Fibroblast of mammary gland (primary cell): ENCODE results near the gene PTPA.
A peak's percentile ranks its signal among the peaks of the same experiment; 100 is the strongest.

Experiments
- DNase-seq: peaks from one replicate; pipeline ENCODE4 v3.0.0-alpha.2; 2010; ENCODE audit warnings: low read depth
- H3K4me3 ChIP-seq: 2 replicates; pipeline ENCODE4 v1.5.1; 2011; ENCODE audit warnings: low read depth, mild to moderate bottlenecking, low read length, moderate library complexity; ENCODE audit not compliant: control insufficient read depth
- TF ChIP-seq, protein P1 (sequence below): conservative IDR thresholded peaks from 2 replicates; pipeline ENCODE4 v1.5.1; 2011; ENCODE audit warnings: low read depth, low read length, inconsistent platforms; ENCODE audit not compliant: control insufficient read depth, insufficient read depth

The PTPA gene

DNA sequence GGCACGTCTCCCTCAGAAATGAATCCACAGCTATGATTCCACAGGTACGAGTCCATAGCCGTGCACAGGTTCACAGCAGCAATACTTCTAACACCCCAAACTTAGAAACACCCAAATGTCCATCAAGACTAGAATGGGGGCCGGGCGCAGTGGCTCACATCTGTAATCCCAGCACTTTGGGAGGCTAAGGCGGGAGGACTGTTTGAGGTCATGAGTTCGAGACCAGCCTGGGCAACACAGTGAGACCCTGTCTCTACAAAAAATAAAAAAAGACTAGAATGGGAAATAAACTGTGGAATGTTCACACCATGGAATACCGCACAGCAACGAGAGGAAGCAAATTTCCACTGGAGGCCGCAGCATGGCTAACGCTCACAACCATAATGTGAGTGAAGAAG lies 34.6 kb upstream of the PTPA start:
- TF ChIP-seq, protein P1, sequence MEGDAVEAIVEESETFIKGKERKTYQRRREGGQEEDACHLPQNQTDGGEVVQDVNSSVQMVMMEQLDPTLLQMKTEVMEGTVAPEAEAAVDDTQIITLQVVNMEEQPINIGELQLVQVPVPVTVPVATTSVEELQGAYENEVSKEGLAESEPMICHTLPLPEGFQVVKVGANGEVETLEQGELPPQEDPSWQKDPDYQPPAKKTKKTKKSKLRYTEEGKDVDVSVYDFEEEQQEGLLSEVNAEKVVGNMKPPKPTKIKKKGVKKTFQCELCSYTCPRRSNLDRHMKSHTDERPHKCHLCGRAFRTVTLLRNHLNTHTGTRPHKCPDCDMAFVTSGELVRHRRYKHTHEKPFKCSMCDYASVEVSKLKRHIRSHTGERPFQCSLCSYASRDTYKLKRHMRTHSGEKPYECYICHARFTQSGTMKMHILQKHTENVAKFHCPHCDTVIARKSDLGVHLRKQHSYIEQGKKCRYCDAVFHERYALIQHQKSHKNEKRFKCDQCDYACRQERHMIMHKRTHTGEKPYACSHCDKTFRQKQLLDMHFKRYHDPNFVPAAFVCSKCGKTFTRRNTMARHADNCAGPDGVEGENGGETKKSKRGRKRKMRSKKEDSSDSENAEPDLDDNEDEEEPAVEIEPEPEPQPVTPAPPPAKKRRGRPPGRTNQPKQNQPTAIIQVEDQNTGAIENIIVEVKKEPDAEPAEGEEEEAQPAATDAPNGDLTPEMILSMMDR: no peak
- H3K4me3 ChIP-seq: no peak overlapping the region
- DNase-seq: no peak

DNA sequence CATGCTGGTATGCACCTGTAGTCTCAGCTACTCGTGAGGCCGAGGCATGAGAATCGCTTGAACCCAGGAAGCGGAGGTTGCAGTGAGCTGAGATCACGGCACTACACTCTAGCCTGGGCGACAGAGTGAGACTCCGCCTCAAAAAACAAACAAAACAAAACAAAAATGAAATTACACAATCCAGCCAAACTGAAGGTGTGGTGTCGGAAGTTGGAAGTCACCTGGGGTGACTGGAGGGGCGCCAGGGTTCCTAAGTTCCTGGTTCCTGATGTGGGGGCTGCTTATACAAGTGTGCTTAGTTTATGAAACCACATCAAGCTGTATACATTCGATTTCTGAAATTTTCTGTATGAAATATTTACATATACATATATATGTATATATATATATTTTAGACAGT lies 34.0 kb upstream of the PTPA start:
- DNase-seq: no peak
- TF ChIP-seq, protein P1: no peak
- no peak overlapping the region for H3K4me3 ChIP-seq

DNA sequence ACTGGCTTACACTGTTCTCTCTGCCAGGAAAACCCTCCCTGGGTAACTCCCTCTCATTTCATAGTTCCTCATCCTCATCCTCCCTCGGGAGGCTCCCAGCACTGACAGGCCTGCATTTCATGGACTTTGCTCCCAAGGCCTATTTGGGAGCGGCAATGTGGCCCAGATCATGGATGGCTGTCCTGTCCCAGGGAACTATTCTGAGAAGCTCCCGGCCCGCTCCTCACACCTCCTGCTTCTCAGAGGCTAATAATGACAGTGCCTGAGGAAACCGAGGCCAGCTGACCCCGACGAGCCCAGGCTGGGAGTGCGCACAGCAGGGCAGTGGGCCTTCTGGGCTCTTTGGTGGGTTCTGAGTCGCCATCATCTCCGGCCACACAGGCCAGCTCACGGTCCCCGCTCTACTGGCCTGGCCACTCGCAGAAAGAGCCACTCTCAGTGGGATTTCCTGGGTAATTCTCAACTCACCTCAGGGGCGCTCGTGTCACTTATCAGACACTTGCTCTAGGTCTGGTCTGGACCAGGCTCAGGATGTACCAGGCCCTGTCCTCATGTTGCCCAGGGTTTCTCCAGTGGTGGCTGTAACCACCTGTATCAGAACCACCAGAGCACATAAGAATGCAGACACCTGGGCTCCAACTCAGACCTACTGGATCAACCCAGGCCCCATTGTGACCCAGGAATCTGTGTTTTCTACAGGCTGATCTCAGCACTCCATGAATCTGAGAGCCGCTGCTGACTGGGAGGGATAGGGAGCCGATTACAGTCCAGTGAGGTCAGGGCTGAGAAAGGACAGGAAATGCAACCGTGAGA lies 32.3 kb upstream of the PTPA start:
- DNase-seq: no peak
- TF ChIP-seq, protein P1: no peak
- no peak overlapping the region for H3K4me3 ChIP-seq

DNA sequence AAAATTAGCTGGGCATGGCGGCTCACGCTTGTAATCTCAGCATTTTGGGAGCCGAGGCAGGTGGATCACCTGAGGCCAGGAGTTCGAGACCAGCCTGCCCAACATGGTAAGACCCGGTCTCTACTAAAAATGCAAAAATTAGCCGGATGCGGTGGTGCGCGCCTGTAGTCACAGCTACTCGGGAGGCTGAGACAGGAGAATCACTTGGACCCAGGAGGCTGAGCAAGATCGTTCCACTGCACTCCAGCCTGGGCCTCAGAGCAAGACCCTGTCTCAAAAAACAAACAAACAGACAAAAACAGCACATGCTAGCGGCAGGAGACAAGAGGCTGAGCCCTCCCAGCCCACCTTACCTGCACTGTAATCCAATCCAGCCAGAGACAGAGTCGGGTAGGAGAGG lies 31.4 kb upstream of the PTPA start:
- TF ChIP-seq, protein P1: no peak
- no peak for DNase-seq
- H3K4me3 ChIP-seq: no peak overlapping the region

DNA sequence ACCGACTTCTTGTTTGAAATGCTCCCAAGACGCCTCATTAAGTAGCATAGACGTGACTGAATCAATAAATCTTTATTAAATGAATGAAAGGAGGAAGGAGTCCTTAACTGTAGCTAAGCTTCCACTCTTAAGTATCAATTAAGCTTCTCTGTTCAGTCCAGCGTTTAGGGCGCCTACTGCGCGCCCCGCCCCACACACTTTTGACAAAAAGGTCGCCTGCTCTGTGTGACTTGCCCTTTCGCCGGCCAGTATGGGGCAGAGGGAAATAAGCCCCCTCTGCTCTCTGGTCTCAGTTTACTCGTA lies 31.0 kb upstream of the PTPA start:
- peak overlapping the region; percentile 85 for H3K4me3 ChIP-seq
- TF ChIP-seq, protein P1: no peak
- DNase-seq: no peak

DNA sequence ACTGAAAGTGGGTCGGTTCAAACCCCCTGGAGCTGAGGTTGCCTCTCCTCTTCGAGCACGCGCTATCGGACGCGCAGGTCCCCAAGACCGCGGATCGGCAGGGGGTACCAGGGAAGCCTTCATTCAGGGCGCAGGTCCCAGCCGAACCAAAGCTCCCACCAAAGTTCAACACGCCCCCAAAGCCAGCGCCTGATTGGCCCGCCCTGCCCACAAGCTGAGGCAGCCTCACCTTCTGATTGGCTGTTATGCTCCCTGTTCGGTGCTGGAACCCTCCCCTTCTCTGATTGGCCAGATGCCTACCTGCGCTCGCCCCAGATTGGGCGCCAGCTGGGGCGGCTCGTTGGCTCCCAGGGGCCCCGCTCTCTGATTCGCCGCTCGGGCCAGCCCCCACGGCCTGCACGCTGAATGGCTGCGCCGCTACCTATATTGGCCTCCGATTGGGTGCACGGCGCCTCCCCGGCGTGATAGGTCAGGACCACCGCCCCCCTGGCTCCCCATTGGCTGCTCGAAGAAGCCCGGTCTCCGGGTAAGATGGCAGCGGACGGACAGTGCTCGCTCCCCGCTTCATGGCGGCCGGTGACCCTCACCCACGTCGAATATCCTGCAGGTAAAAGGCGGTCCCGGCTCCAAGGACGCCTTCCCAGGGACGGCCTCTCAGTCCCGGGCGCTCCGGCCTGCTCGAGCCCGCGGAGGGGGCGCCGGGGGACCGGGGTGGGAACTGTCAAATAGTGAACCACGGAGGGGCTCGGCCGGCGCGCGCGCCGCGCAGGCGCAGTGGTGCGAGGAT lies 30.4 kb upstream of the PTPA start, which contains the start of gene DOLPP1:
Gene DOLPP1 (plus strand): TSS at position 511 of the 787 bp plus-strand sequence. CDS start 21 bp downstream, at position 532.
- H3K4me3 ChIP-seq: peak within 1 kb of the TSS; percentile 85
- peak; percentile 98 for DNase-seq
- TF ChIP-seq, protein P1: no peak
